ENCODE data around the gene HYAL2.

Gene HYAL2

GRCh38 chr3:50365080-50365841 is 42.7 kb upstream of the HYAL2 start:
- Histone ChIP-seq H3K56ac (ENCODE audit: low read length) (peak overlapping the region; percentile 89), H3K4me2 (ENCODE audit: low read length) (peak overlapping the region; percentile 95), H3K27ac (ENCODE audit: low read depth, low read length) (no peak overlapping the region), H3K27me3 (ENCODE audit: insufficient read depth, low read length, poor library complexity) (no peaks in the 10 kb centered on the region), H3K79me1 (ENCODE audit: low read length) (no peaks in the 10 kb centered on the region), H3K4me1 (ENCODE audit: control insufficient read depth, low read depth, low read length) (no peaks in the 10 kb centered on the region), H3K4ac (ENCODE audit: low read depth, low read length) (no peak overlapping the region), H3K23ac (ENCODE audit: low read length) (no peak overlapping the region), H4K8ac (ENCODE audit: low read depth, low read length) (no peak overlapping the region), H3K79me2 (ENCODE audit: control insufficient read depth, insufficient read depth, low read length) (no peaks in the 10 kb centered on the region), H2BK15ac (replicated peaks; ENCODE audit: low read depth) (no peak overlapping the region), H3K4me3 (ENCODE audit: low read length) (peak overlapping the region; percentile 43), H3K18ac (ENCODE audit: low read length) (peak overlapping the region; percentile 10), H2BK5ac (ENCODE audit: low read length) (no peak overlapping the region), H4K5ac (ENCODE audit: low read length) (no peak overlapping the region), H3K9ac (ENCODE audit: low read length) (peak overlapping the region; percentile 80), H2BK120ac (ENCODE audit: low read depth, low read length) (no peak overlapping the region), H2AK5ac (ENCODE audit: low read length) (no peak overlapping the region), H3K36me3 (ENCODE audit: control insufficient read depth, insufficient read depth, low read length) (no peaks in the 10 kb centered on the region)
- no CpG with 5 or more reads among the region's 53 CpGs for WGBS (ENCODE audit: extremely low coverage, insufficient coverage, low lambda C conversion rate)
- DNase-seq = peak; percentile 93

- Histone ChIP-seq H3K18ac (ENCODE audit: low read length) (peak overlapping the region; percentile 10), H3K4me1 (ENCODE audit: control insufficient read depth, low read depth, low read length) (peaks cover 3% of the 10 kb centered on the region), H2BK15ac (replicated peaks; ENCODE audit: low read depth) (no peak overlapping the region), H2BK120ac (ENCODE audit: low read depth, low read length) (no peak overlapping the region), H2AK5ac (ENCODE audit: low read length) (no peak overlapping the region), H3K4me3 (ENCODE audit: low read length) (peak overlapping the region; percentile 30), H3K36me3 (ENCODE audit: control insufficient read depth, insufficient read depth, low read length) (no peaks in the 10 kb centered on the region), H3K9ac (ENCODE audit: low read length) (peak overlapping the region; percentile 80), H4K5ac (ENCODE audit: low read length) (no peak overlapping the region), H3K27ac (ENCODE audit: low read depth, low read length) (no peak overlapping the region), H4K8ac (ENCODE audit: low read depth, low read length) (no peak overlapping the region), H3K4ac (ENCODE audit: low read depth, low read length) (no peak overlapping the region), H3K79me2 (ENCODE audit: control insufficient read depth, insufficient read depth, low read length) (no peaks in the 10 kb centered on the region), H3K79me1 (ENCODE audit: low read length) (no peaks in the 10 kb centered on the region), H3K23ac (ENCODE audit: low read length) (no peak overlapping the region), H3K56ac (ENCODE audit: low read length) (peak overlapping the region; percentile 89), H3K4me2 (ENCODE audit: low read length) (peak overlapping the region; percentile 83), H3K27me3 (ENCODE audit: insufficient read depth, low read length, poor library complexity) (no peaks in the 10 kb centered on the region), H2BK5ac (ENCODE audit: low read length) (no peak overlapping the region)
- WGBS (ENCODE audit: extremely low coverage, insufficient coverage, low lambda C conversion rate) = no CpG with 5 or more reads among the region's 48 CpGs
- DNase-seq = peak; percentile 50
These were observed 42.1 kb upstream of the HYAL2 start for GRCh38 chr3:50364573-50365079.

GRCh38 chr3:50359760-50360110 is 37.2 kb upstream of the HYAL2 start:
- H2BK15ac ChIP-seq (replicated peaks; ENCODE audit: low read depth) = no peak overlapping the region
- H3K56ac ChIP-seq (ENCODE audit: low read length) = peak overlapping the region; percentile 77
- H2AK5ac ChIP-seq (ENCODE audit: low read length) = no peak overlapping the region
- H3K27ac ChIP-seq (ENCODE audit: low read depth, low read length) = no peak overlapping the region
- H3K4ac ChIP-seq (ENCODE audit: low read depth, low read length) = no peak overlapping the region
- DNase-seq = no peak
- peaks cover 28% of the 10 kb centered on the region for H3K79me1 ChIP-seq (ENCODE audit: low read length)
- no peak overlapping the region for H2BK5ac ChIP-seq (ENCODE audit: low read length)
- peak overlapping the region; percentile 44 for H3K9ac ChIP-seq (ENCODE audit: low read length)
- no peaks in the 10 kb centered on the region for H3K27me3 ChIP-seq (ENCODE audit: insufficient read depth, low read length, poor library complexity)
- H3K23ac ChIP-seq (ENCODE audit: low read length) = no peak overlapping the region
- no peak overlapping the region for H2BK120ac ChIP-seq (ENCODE audit: low read depth, low read length)
- H4K8ac ChIP-seq (ENCODE audit: low read depth, low read length) = no peak overlapping the region
- H4K5ac ChIP-seq (ENCODE audit: low read length) = peak overlapping the region; percentile 21
- peaks cover 3% of the 10 kb centered on the region for H3K36me3 ChIP-seq (ENCODE audit: control insufficient read depth, insufficient read depth, low read length)
- peaks cover 18% of the 10 kb centered on the region for H3K4me1 ChIP-seq (ENCODE audit: control insufficient read depth, low read depth, low read length)
- peak overlapping the region; percentile 92 for H3K4me2 ChIP-seq (ENCODE audit: low read length)
- peaks cover 17% of the 10 kb centered on the region for H3K79me2 ChIP-seq (ENCODE audit: control insufficient read depth, insufficient read depth, low read length)
- peak overlapping the region; percentile 44 for H3K4me3 ChIP-seq (ENCODE audit: low read length)
- no peak overlapping the region for H3K18ac ChIP-seq (ENCODE audit: low read length)
- no CpG with 5 or more reads among the region's 8 CpGs for WGBS (ENCODE audit: extremely low coverage, insufficient coverage, low lambda C conversion rate)

GRCh38 chr3:50358911-50359759 is 36.6 kb upstream of the HYAL2 start, which contains the start of gene TMEM115:
TSS of gene TMEM115 (minus strand) at chr3:50359521. CDS start at chr3:50359063, 458 bp downstream.
- peak within 1 kb of the TSS; percentile 21 for H4K5ac ChIP-seq (ENCODE audit: low read length)
- peak within 1 kb of the TSS; percentile 25 for H3K4ac ChIP-seq (ENCODE audit: low read depth, low read length)
- WGBS (ENCODE audit: extremely low coverage, insufficient coverage, low lambda C conversion rate) = no CpG with 5 or more reads among the region's 64 CpGs

GRCh38 chr3:50358355-50358910 is 35.9 kb upstream of the HYAL2 start:
- Histone ChIP-seq H2BK15ac (replicated peaks; ENCODE audit: low read depth) (no peak overlapping the region), H3K4ac (ENCODE audit: low read depth, low read length) (no peak overlapping the region), H3K79me2 (ENCODE audit: control insufficient read depth, insufficient read depth, low read length) (peaks cover 17% of the 10 kb centered on the region), H2BK5ac (ENCODE audit: low read length) (no peak overlapping the region), H4K8ac (ENCODE audit: low read depth, low read length) (no peak overlapping the region), H3K4me1 (ENCODE audit: control insufficient read depth, low read depth, low read length) (peaks cover 18% of the 10 kb centered on the region), H3K9ac (ENCODE audit: low read length) (peak overlapping the region; percentile 97), H3K23ac (ENCODE audit: low read length) (peak overlapping the region; percentile 24), H3K18ac (ENCODE audit: low read length) (no peak overlapping the region), H4K5ac (ENCODE audit: low read length) (no peak overlapping the region), H2BK120ac (ENCODE audit: low read depth, low read length) (no peak overlapping the region), H3K79me1 (ENCODE audit: low read length) (peaks cover 28% of the 10 kb centered on the region), H3K4me3 (ENCODE audit: low read length) (peak overlapping the region; percentile 87), H3K27ac (ENCODE audit: low read depth, low read length) (no peak overlapping the region), H2AK5ac (ENCODE audit: low read length) (no peak overlapping the region), H3K27me3 (ENCODE audit: insufficient read depth, low read length, poor library complexity) (no peaks in the 10 kb centered on the region), H3K56ac (ENCODE audit: low read length) (peak overlapping the region; percentile 100), H3K4me2 (ENCODE audit: low read length) (peak overlapping the region; percentile 77), H3K36me3 (ENCODE audit: control insufficient read depth, insufficient read depth, low read length) (peaks cover 3% of the 10 kb centered on the region)
- no peak for DNase-seq
- no CpG with 5 or more reads among the region's 24 CpGs for WGBS (ENCODE audit: extremely low coverage, insufficient coverage, low lambda C conversion rate)

More at GRCh38 chr3:50358911-50359759, 36.6 kb upstream of the HYAL2 start, which contains the start of gene TMEM115:
- peak within 1 kb of the TSS; percentile 92 for H3K4me2 ChIP-seq (ENCODE audit: low read length)
- H2AK5ac ChIP-seq (ENCODE audit: low read length) = no peak within 1 kb of the TSS
- no peak within 1 kb of the TSS for H2BK120ac ChIP-seq (ENCODE audit: low read depth, low read length)
- H3K27ac ChIP-seq (ENCODE audit: low read depth, low read length) = no peak within 1 kb of the TSS
- no peaks in the 10 kb centered on the region for H3K27me3 ChIP-seq (ENCODE audit: insufficient read depth, low read length, poor library complexity)
- H3K79me2 ChIP-seq (ENCODE audit: control insufficient read depth, insufficient read depth, low read length) = peaks cover 17% of the 10 kb centered on the region
- H4K8ac ChIP-seq (ENCODE audit: low read depth, low read length) = no peak within 1 kb of the TSS
- peaks cover 18% of the 10 kb centered on the region for H3K4me1 ChIP-seq (ENCODE audit: control insufficient read depth, low read depth, low read length)
- peak within 1 kb of the TSS; percentile 97 for H3K9ac ChIP-seq (ENCODE audit: low read length)
- peak within 1 kb of the TSS; percentile 100 for H3K56ac ChIP-seq (ENCODE audit: low read length)
- peak within 1 kb of the TSS; percentile 89 for H3K23ac ChIP-seq (ENCODE audit: low read length)
- peak within 1 kb of the TSS; percentile 87 for H3K4me3 ChIP-seq (ENCODE audit: low read length)
- no peak within 1 kb of the TSS for H3K18ac ChIP-seq (ENCODE audit: low read length)
- no peak within 1 kb of the TSS for H2BK15ac ChIP-seq (replicated peaks; ENCODE audit: low read depth)
- H2BK5ac ChIP-seq (ENCODE audit: low read length) = peak within 1 kb of the TSS; percentile 73
- peak; percentile 99 for DNase-seq
- H3K36me3 ChIP-seq (ENCODE audit: control insufficient read depth, insufficient read depth, low read length) = peaks cover 3% of the 10 kb centered on the region
- H3K79me1 ChIP-seq (ENCODE audit: low read length) = peaks cover 28% of the 10 kb centered on the region
